ENCODE measurements around the gene SMIM1.

The SMIM1 gene

DNA sequence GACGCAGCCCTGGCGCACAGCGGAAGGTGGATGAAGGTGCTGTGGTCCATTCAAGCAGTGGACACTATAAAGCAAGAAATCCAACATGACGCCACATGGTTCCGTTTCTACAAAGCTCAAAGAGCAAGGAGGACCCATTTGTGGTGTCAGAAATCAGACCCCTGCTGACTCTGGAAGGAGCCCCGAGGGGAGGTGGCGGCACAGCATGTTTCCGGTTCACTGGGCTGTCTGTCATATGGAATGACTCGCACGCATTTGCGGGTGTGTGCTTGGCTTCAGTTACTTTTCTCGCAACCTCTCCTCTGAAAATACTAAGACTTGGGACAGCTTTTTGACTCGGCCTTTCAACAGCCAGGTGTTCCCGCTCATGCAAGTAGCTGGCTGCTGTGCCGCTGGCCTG lies 52.8 kb downstream of the SMIM1 start:
- no peak overlapping the region for H3K27ac ChIP-seq (ENCODE audit: low read length)
- H3K9me3 ChIP-seq (ENCODE audit: insufficient read depth, low read length), result no peaks in the 10 kb centered on the region
- no peak overlapping the region for H3K4me3 ChIP-seq (ENCODE audit: low read length)
- TF ChIP-seq, protein P1, sequence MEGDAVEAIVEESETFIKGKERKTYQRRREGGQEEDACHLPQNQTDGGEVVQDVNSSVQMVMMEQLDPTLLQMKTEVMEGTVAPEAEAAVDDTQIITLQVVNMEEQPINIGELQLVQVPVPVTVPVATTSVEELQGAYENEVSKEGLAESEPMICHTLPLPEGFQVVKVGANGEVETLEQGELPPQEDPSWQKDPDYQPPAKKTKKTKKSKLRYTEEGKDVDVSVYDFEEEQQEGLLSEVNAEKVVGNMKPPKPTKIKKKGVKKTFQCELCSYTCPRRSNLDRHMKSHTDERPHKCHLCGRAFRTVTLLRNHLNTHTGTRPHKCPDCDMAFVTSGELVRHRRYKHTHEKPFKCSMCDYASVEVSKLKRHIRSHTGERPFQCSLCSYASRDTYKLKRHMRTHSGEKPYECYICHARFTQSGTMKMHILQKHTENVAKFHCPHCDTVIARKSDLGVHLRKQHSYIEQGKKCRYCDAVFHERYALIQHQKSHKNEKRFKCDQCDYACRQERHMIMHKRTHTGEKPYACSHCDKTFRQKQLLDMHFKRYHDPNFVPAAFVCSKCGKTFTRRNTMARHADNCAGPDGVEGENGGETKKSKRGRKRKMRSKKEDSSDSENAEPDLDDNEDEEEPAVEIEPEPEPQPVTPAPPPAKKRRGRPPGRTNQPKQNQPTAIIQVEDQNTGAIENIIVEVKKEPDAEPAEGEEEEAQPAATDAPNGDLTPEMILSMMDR (IDR thresholded peaks at IDR 0.05; ENCODE audit: low read depth, low read length), result no peak
- TF ChIP-seq EZH2phosphoT487 (IDR thresholded peaks at IDR 0.05; ENCODE audit: low read depth), result no peak
- H3K4me2 ChIP-seq (ENCODE audit: low read length), result no peak overlapping the region
- H3K9ac ChIP-seq (ENCODE audit: low read length), result no peak overlapping the region
- no peaks in the 10 kb centered on the region for H3K4me1 ChIP-seq (ENCODE audit: low read length)
- H2AFZ ChIP-seq (ENCODE audit: low read depth, low read length), result no peak overlapping the region
- peaks cover 18% of the 10 kb centered on the region for H3K36me3 ChIP-seq (replicated peaks; ENCODE audit: low read depth, low read length)
- no peaks in the 10 kb centered on the region for H3K27me3 ChIP-seq (ENCODE audit: low read depth, low read length)
- no peaks in the 10 kb centered on the region for H4K20me1 ChIP-seq (ENCODE audit: insufficient read depth, low read length)
- no peaks in the 10 kb centered on the region for H3K79me2 ChIP-seq (ENCODE audit: low read length)

All from OCI-LY3 (cell line).